Central memory CD8-positive, alpha-beta T cell (primary cell): ENCODE measurements around the gene GALNT6.

ENCODE experiments used
- ATAC-seq: fragments of 150-1000 bp; cut with Tn5 transposase; replicated peaks from 2 replicates; pipeline ENCODE4 v1.10.0; 2022; ENCODE audit warnings: mild to moderate bottlenecking, moderate FRiP score, moderate number of reproducible peaks; ENCODE audit not compliant: poor library complexity, severe bottlenecking; ENCODE audit errors: extremely low read depth
- DNase-seq, 2 donors: peaks; one replicate each; pipeline ENCODE4 v3.0.0; 2021; ENCODE audit warnings: low spot score in 2 of 2
- H3K27ac Mint-ChIP-seq: one replicate; pipeline ENCODE4 v1.8.0; 2022; ENCODE audit warnings: low read depth, mild to moderate bottlenecking, moderate library complexity, mixed read lengths
- H3K27me3 Mint-ChIP-seq: one replicate; pipeline ENCODE4 v1.8.0; 2022; ENCODE audit warnings: mixed read lengths
- H3K36me3 Mint-ChIP-seq: one replicate; pipeline ENCODE4 v1.8.0; 2022; ENCODE audit warnings: mild to moderate bottlenecking, moderate library complexity, mixed read lengths; ENCODE audit not compliant: insufficient read depth
- H3K4me1 Mint-ChIP-seq: one replicate; pipeline ENCODE4 v1.8.0; 2022; ENCODE audit warnings: mixed read lengths
- H3K4me3 Mint-ChIP-seq: one replicate; pipeline ENCODE4 v1.8.0; 2022; ENCODE audit warnings: mild to moderate bottlenecking, moderate library complexity, mixed read lengths
- H3K9me3 Mint-ChIP-seq: one replicate; pipeline ENCODE4 v1.8.0; 2022; ENCODE audit warnings: mixed read lengths

The GALNT6 gene

DNA sequence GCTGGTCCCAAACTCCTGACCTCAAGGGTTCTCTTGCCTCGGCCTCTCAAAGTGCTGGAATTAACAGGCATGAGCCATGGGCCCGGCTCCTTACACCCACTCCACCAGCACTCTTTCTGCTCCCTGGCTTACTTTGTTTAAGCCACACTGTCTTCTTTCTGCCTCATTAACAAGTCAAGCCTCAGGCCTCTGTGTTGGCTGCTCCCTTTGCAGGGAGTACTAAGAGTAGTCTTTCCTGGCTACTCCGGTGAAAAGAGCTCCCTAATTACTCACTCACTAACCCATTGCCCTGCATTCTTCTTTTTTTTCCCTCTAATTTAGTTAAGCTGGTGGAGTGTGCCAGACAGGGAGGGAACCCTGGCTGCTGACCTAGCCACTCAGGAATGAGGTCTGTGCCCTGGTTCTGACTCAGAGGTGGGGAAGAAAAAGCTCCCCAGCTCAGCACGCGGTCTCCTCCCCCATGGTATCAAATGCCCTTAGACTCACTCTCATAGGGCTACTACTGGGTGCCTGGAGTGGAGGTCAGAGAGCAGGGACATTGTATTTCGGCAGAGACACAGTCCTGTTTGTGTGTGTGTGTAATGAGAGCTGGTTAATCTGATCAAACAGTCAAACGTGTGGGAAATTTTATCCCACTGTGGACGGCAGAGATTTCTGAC is 19.8 kb downstream of the GALNT6 start:
- no peak for ATAC-seq
- H3K4me3 Mint-ChIP-seq = no peak overlapping the region
- peaks cover 22% of the 10 kb centered on the region for H3K36me3 Mint-ChIP-seq
- peaks cover 29% of the 10 kb centered on the region for H3K4me1 Mint-ChIP-seq
- H3K27me3 Mint-ChIP-seq = no peaks in the 10 kb centered on the region
- no peak for DNase-seq
- no peaks in the 10 kb centered on the region for H3K9me3 Mint-ChIP-seq
- peak overlapping the region; percentile 22 for H3K27ac Mint-ChIP-seq

DNA sequence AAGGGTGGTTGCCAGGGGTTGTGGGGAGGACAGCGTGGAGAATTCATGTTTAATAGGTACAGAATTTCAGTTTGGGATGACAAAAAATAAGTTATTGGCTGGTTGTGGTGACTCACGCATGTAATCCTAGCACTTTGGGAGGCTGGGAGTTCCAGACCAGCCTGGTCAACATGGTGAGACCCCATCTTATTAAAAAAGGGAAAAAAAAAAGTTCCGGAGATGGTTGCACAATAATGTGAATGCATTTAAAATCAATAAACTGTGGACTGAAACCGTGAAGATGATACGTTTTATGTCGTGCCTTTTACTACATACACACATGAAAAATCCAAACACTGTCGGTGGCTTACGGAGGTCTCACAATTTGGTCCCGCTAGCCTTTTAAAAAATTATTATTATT is 20.5 kb downstream of the GALNT6 start:
- Mint-ChIP-seq H3K27ac (no peak overlapping the region), H3K9me3 (no peaks in the 10 kb centered on the region), H3K36me3 (peaks cover 22% of the 10 kb centered on the region), H3K27me3 (no peaks in the 10 kb centered on the region), H3K4me1 (peaks cover 29% of the 10 kb centered on the region), H3K4me3 (no peak overlapping the region)
- DNase-seq (no peak), ATAC-seq (no peak)

DNA sequence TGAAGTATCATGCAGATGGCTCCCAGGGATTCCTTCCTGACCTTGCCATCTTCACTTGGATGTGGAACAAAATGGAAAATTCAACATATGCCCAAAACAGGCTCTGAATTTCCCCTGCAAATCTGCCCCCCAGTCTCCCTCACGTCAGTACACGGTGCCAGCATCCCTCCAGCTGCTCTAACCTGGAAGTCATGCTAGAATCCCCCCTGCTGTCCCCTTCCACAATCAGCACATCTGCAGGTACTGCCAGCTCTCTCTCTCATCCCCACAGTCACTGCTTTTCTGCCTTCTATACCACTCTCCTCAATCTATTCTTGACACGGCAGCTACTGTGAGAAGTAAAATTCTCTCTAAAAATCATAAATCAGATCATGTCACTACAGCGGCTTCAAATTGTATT is 21.6 kb downstream of the GALNT6 start:
- H3K27ac Mint-ChIP-seq = peak overlapping the region; percentile 84
- DNase-seq (no peak), ATAC-seq (no peak)
- peaks cover 17% of the 10 kb centered on the region for H3K36me3 Mint-ChIP-seq
- no peaks in the 10 kb centered on the region for H3K9me3 Mint-ChIP-seq
- peaks cover 29% of the 10 kb centered on the region for H3K4me1 Mint-ChIP-seq
- no peaks in the 10 kb centered on the region for H3K27me3 Mint-ChIP-seq
- H3K4me3 Mint-ChIP-seq = peak overlapping the region; percentile 67

DNA sequence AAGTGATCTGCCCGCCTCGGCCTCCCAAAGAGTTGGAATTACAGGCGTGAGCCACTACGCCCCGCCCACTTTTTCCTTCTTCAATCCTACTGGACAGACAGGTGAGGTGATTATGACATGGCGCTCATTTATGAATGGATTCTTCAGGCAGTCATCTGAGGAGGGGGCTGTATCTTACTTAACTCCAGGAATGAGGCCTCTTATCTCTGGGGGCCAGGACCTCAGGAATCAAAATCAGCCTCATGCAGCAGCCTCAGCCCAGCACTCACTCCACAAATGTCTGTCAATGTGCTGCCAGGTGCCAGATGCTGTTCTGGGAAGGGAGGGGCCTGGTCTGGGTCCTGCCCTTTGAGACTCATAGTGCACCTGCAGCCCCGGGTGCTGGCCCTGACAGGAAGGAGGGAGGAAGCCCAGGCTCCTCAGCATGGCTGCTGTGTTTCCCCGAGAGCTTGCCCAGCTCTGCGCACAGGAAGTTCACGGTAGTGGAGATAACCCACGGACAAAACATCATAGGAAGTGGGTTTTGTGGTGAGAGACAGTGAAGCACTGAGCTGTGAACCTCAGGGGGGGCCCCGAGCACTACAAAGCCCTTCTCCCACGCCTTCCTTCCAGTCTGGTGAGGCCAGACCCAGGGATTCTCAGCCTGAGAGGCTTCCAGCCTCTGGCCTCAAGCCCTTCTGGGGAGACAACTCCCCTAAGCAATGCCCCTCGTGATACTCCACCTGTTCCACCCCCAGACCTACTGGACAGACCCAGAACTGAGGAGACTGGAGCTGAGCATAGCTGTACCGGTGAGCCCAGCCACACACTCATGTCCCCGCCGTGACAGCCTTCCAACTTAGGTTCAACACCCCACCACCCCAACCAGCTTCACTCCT is 22.3 kb downstream of the GALNT6 start:
- peak overlapping the region; percentile 84 for H3K27ac Mint-ChIP-seq
- peaks cover 29% of the 10 kb centered on the region for H3K4me1 Mint-ChIP-seq
- DNase-seq = peak; percentile 72 to 92
- H3K27me3 Mint-ChIP-seq = no peaks in the 10 kb centered on the region
- H3K4me3 Mint-ChIP-seq = peak overlapping the region; percentile 67
- no peaks in the 10 kb centered on the region for H3K9me3 Mint-ChIP-seq
- ATAC-seq = peak; percentile 95
- H3K36me3 Mint-ChIP-seq = peaks cover 17% of the 10 kb centered on the region

DNA sequence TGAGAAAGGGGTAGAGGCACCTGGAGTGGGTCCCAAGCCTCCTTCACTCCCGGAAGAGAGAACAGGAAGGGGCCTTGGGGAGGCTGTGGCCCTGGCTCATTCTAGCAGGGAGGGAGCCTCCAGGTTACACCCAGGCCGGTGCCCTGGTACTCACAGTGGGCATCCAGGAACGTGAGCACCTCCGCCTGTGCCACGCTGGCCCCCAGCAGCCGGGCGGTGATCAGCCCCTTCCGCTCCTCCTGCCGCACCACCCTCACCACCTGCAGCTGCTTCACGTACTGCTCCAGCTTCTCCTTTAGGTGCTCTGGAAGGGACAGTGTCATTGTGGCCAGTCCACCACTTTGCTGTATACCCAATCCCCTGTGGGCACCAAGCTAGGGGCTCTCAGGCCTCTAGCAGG is 25.9 kb downstream of the GALNT6 start:
- no peak overlapping the region for H3K4me3 Mint-ChIP-seq
- peaks cover 18% of the 10 kb centered on the region for H3K4me1 Mint-ChIP-seq
- H3K27me3 Mint-ChIP-seq = no peaks in the 10 kb centered on the region
- ATAC-seq (no peak), DNase-seq (no peak)
- no peak overlapping the region for H3K27ac Mint-ChIP-seq
- peaks cover 11% of the 10 kb centered on the region for H3K36me3 Mint-ChIP-seq
- no peaks in the 10 kb centered on the region for H3K9me3 Mint-ChIP-seq

DNA sequence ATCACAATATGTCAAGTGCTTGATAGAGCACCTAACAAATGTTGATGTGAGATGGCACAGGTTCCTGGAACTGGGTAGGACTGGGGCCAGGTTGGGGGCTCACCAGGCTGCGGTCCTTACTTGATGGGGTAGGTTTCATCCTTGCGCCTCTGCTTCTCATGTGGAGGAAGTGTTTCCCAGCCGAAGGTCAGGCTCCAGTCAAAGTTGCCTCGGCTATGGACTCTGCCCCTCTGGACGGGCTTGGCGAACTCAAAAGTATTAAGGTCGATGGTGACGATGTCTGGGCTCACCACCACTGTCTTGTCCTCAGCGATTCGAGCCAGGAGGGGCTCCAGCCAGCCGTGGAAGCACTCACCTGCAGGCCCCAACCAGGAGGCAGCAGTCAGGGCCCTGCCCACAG is 27.2 kb downstream of the GALNT6 start:
- no peaks in the 10 kb centered on the region for H3K27me3 Mint-ChIP-seq
- peaks cover 8% of the 10 kb centered on the region for H3K36me3 Mint-ChIP-seq
- H3K9me3 Mint-ChIP-seq = no peaks in the 10 kb centered on the region
- H3K4me1 Mint-ChIP-seq = peaks cover 6% of the 10 kb centered on the region
- H3K4me3 Mint-ChIP-seq = no peak overlapping the region
- peak overlapping the region; percentile 44 for H3K27ac Mint-ChIP-seq
- DNase-seq (no peak), ATAC-seq (no peak)

DNA sequence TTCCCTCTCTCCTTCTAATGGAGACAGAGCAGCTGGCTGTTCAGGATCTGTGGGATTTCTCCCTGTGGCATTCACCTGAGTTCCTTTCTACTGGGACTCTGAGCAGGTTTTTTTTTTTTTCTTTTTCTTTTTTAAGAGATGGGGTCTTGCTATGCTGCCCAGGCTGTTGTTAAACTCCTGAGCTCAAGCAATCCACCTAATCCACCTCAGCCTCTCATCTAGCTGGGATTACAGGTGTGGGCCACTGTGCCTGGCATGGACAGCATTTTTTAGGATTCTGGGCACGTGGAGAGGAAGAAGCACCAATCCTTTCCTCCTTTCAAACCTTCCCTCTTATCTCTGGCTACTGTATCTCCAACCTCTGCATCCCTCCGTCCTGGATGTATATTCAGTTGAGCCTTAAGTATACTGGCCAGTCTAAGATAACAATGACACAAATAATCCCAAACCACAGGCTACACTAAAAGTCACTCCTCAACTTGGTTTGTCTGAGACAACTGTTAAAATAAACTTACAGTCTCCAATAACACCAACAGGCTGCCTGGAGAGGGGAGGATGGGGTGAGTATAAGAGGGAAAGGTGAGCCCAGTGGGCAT is 28.4 kb downstream of the GALNT6 start:
- ATAC-seq (no peak), DNase-seq (no peak)
- no peaks in the 10 kb centered on the region for H3K27me3 Mint-ChIP-seq
- no peaks in the 10 kb centered on the region for H3K4me1 Mint-ChIP-seq
- no peaks in the 10 kb centered on the region for H3K9me3 Mint-ChIP-seq
- no peak overlapping the region for H3K27ac Mint-ChIP-seq
- no peak overlapping the region for H3K4me3 Mint-ChIP-seq
- H3K36me3 Mint-ChIP-seq = peaks cover 4% of the 10 kb centered on the region

DNA sequence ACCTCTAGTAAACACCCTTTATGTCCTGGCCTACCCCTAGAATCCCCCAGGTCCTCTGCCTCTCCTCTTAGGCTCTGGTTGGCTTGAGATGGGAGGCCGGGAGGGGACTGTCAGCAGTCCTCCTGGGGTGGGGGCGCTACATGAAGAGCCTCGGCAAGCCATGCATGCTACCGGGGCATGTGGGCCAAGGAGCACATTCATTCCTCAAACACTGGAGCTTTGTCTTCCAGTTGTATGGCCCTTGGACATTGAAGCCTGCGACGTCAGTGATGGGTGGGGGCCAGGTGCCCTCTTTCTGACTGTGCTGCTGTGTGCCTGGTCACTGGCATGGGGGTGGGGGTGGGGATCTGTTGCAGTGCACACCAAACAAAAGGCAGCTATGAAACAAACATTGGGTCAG is 28.9 kb downstream of the GALNT6 start:
- no peak overlapping the region for H3K27ac Mint-ChIP-seq
- H3K4me1 Mint-ChIP-seq = no peaks in the 10 kb centered on the region
- DNase-seq (no peak), ATAC-seq (no peak)
- H3K36me3 Mint-ChIP-seq = peaks cover 4% of the 10 kb centered on the region
- no peaks in the 10 kb centered on the region for H3K9me3 Mint-ChIP-seq
- H3K27me3 Mint-ChIP-seq = no peaks in the 10 kb centered on the region
- no peak overlapping the region for H3K4me3 Mint-ChIP-seq

DNA sequence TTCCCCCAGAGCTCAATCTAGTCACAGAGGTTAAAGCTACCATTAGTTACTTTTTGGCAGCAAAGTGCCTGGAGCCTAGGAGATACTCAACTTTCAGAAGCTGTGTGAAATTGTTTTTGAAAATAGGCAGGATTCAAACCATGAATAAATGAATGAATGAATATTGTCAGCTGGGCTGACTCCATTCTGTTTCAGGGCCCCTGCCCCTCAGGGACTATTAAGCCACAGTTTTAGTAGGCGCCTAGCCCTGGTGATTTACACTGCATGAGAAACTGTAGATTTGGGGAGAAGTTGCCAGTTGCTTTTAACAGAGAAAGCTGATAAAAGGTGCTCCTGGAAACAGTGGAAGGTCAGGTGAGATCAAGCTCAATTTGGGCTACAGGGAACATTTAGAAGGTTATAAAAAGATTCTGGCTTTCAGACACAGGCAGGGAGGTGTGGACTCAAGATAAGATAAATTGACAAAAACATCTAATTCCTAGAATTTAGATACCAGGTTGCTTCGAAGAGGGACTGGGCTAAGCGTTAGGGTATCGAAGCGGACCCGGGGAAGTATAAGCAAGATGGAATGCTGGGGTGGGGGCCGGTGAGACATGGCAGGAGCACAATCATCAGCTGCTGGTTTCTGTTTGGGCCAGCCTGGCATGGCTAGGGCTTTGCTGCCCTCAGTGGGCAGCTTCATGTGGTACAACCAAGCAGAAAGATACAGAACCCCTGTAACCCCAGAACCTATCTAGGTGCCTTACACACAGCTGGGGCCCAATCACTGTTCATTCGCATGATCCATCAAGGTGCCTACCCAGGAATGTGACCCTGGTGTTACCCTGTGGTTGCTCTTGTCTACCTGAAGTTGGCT is 29.8 kb downstream of the GALNT6 start:
- H3K4me1 Mint-ChIP-seq = no peaks in the 10 kb centered on the region
- peaks cover 6% of the 10 kb centered on the region for H3K36me3 Mint-ChIP-seq
- H3K9me3 Mint-ChIP-seq = no peaks in the 10 kb centered on the region
- ATAC-seq = no peak
- no peak overlapping the region for H3K4me3 Mint-ChIP-seq
- no peak overlapping the region for H3K27ac Mint-ChIP-seq
- DNase-seq = no peak
- no peaks in the 10 kb centered on the region for H3K27me3 Mint-ChIP-seq

DNA sequence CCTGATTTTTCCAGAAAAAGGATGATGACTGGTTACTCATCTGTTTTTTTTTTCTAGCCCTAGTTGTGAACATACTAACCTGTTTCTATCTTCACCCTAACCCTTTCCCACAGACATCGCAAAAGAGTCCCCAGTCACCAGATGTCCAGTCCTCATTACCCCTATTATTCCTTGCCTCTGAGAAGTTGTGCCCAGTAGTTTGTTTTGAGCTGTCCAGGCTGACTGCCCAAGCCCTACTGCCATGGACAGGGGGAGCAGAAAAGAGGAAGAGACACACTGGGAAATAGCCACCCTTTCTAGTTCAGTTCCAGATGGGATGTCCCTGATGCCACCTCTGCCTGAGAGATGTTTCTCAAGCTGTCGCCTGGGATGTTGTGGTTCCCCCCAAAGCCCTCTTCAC is 30.9 kb downstream of the GALNT6 start:
- Mint-ChIP-seq H3K27ac (no peak overlapping the region), H3K9me3 (no peaks in the 10 kb centered on the region), H3K4me3 (no peak overlapping the region), H3K36me3 (peaks cover 4% of the 10 kb centered on the region), H3K4me1 (no peaks in the 10 kb centered on the region), H3K27me3 (no peaks in the 10 kb centered on the region)
- ATAC-seq (no peak), DNase-seq (no peak)

DNA sequence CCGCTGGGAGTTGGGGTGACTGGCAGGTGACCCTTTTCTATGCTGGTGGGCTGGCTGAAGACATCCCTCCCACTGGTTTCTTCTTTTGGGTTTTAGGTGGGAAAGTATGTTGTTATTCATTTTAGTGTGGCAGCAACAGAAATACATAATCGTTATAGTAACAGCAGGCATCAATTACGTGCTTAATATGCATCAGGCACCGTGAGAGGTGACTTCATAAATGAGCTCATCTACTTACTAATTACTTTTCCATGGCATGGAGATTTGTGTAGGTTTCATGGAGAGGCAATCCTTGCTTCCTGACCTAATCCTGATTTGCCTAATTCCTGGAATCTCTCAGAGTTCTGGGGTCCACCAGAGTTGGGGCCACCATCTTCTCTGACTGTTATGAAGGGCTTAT is 31.4 kb downstream of the GALNT6 start:
- DNase-seq = no peak
- H3K27ac Mint-ChIP-seq = peak overlapping the region; percentile 16
- H3K4me3 Mint-ChIP-seq = no peak overlapping the region
- no peak for ATAC-seq
- peaks cover 4% of the 10 kb centered on the region for H3K36me3 Mint-ChIP-seq
- no peaks in the 10 kb centered on the region for H3K9me3 Mint-ChIP-seq
- no peaks in the 10 kb centered on the region for H3K27me3 Mint-ChIP-seq
- H3K4me1 Mint-ChIP-seq = no peaks in the 10 kb centered on the region

DNA sequence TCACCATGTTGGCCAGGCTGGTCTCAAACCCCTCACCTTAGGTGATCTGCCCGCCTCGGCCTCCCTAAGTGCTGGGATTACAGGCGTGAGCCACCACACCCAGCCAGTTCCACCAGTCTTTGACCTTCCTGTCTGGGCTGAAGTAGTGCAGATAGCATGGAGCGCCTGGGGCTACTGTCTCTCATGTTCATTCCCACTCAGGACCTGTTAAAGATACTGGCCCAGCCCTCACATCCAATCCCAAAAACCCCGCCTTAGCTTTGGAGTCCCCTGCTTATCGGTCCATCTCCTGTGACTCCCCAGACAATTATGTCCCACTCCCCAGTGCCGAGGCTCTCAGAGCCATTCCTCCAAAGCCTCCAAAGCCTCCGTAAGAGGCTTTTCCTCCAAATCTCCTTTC is 32.7 kb downstream of the GALNT6 start:
- Mint-ChIP-seq H3K27ac (peak overlapping the region; percentile 16), H3K27me3 (no peaks in the 10 kb centered on the region), H3K9me3 (no peaks in the 10 kb centered on the region), H3K4me3 (no peak overlapping the region), H3K4me1 (no peaks in the 10 kb centered on the region), H3K36me3 (peaks cover 6% of the 10 kb centered on the region)
- DNase-seq (no peak), ATAC-seq (no peak)
